Neural cell (in vitro differentiated cells): ENCODE data around the gene ATP13A2. TPM values are rescaled to one million over a fixed set of nuclear protein-coding genes. Genes with fewer than 3 reads are reported as not detected.

Source experiments
- H2AFZ ChIP-seq: fragments of 200-600, 300-800 bp; sonication (generic), shearing (Covaris generic); 2 replicates; pipeline ENCODE4 v1.6.0; 2014; ENCODE audit warnings: low read depth, mild to moderate bottlenecking, antibody characterized with exemption, low read length, moderate library complexity
- H3F3A ChIP-seq: fragments of 200-600 bp; shearing (Covaris generic); 2 replicates; pipeline ENCODE4 v1.6.1; 2016; ENCODE audit warnings: mild to moderate bottlenecking, moderate library complexity, mixed read lengths, antibody characterized with exemption, low read length; ENCODE audit not compliant: insufficient read depth, poor library complexity, severe bottlenecking
- H3K27ac ChIP-seq: fragments of 200-600, 300-800 bp; sonication (generic), shearing (Covaris generic); 2 replicates; pipeline ENCODE4 v1.5.1; 2014; ENCODE audit warnings: mild to moderate bottlenecking, low read length, moderate library complexity
- H3K27me3 ChIP-seq: fragments of 300-800, 200-600 bp; sonication (generic), shearing (Covaris generic); 2 replicates; pipeline ENCODE4 v1.6.0; 2014; ENCODE audit warnings: mild to moderate bottlenecking, low read depth, low read length, moderate library complexity; ENCODE audit not compliant: insufficient read depth
- H3K36me3 ChIP-seq: fragments of 300-800, 200-600 bp; sonication (generic), shearing (Covaris generic); 2 replicates; pipeline ENCODE4 v1.5.1; 2014; ENCODE audit warnings: mild to moderate bottlenecking, antibody characterized with exemption, low read length, moderate library complexity; ENCODE audit not compliant: insufficient read depth
- H3K4me2 ChIP-seq: fragments of 300-800, 200-600 bp; sonication (generic), shearing (Covaris generic); 2 replicates; pipeline ENCODE4 v1.6.0; 2014; ENCODE audit warnings: mild to moderate bottlenecking, low read length
- H3K4me3 ChIP-seq: fragments of 300-800, 200-600 bp; sonication (generic), shearing (Covaris generic); 2 replicates; pipeline ENCODE4 v1.5.1; 2014; ENCODE audit warnings: mild to moderate bottlenecking, low read length, moderate library complexity
- H3K79me2 ChIP-seq: fragments of 200-600 bp; shearing (Covaris generic); replicated peaks from 2 replicates; pipeline ENCODE4 v1.6.0; 2014; ENCODE audit warnings: mild to moderate bottlenecking, low read length, moderate library complexity; ENCODE audit not compliant: insufficient read depth
- H3K9ac ChIP-seq: fragments of 300-800, 200-600 bp; sonication (generic), shearing (Covaris generic); 2 replicates; pipeline ENCODE4 v1.6.1; 2016; ENCODE audit warnings: mild to moderate bottlenecking, low read length, mixed read lengths
- H3K9me2 ChIP-seq: fragments of 200-600 bp; shearing (Covaris generic); 2 replicates; pipeline ENCODE4 v1.6.1; 2016; ENCODE audit warnings: mild to moderate bottlenecking, low read length, mixed read lengths; ENCODE audit not compliant: insufficient read depth
- H3K9me3 ChIP-seq: fragments of 200-600, 300-800 bp; sonication (generic), shearing (Covaris generic); 2 replicates; pipeline ENCODE4 v1.6.1; 2016; ENCODE audit warnings: mild to moderate bottlenecking, mixed run types, low read length, moderate library complexity, mixed read lengths
- H4K20me1 ChIP-seq: fragments of 200-600 bp; shearing (Covaris generic); 2 replicates; pipeline ENCODE4 v1.6.1; 2016; ENCODE audit warnings: mild to moderate bottlenecking, mixed run types; ENCODE audit not compliant: insufficient read depth
- CTCF ChIP-seq: fragments of 450-650 bp; IDR thresholded peaks from 2 replicates; pipeline ENCODE4 v1.5.1; 2014; ENCODE audit warnings: antibody characterized with exemption, mild to moderate bottlenecking, moderate library complexity; ENCODE audit not compliant: poor library complexity, severe bottlenecking
- EP300 ChIP-seq: fragments of 450-650 bp; conservative IDR thresholded peaks from 2 replicates; pipeline ENCODE4 v1.6.1; 2014; ENCODE audit warnings: antibody characterized with exemption, mild to moderate bottlenecking, moderate library complexity; ENCODE audit not compliant: poor library complexity, severe bottlenecking
- EZH2 ChIP-seq: fragments of 200-600, 300-800 bp; shearing (Covaris generic), sonication (generic); IDR thresholded peaks from 2 replicates; pipeline ENCODE4 v1.6.1; 2014; ENCODE audit warnings: antibody characterized with exemption, low read length, borderline replicate concordance, mild to moderate bottlenecking; ENCODE audit not compliant: insufficient read depth, poor library complexity, severe bottlenecking
- MXI1 ChIP-seq: fragments of 450-650 bp; conservative IDR thresholded peaks from 2 replicates; pipeline ENCODE4 v1.6.1; 2014; ENCODE audit warnings: antibody characterized with exemption, mild to moderate bottlenecking; ENCODE audit not compliant: poor library complexity, severe bottlenecking
- POLR2AphosphoS5 ChIP-seq: IDR thresholded peaks from 2 replicates; pipeline ENCODE4 v1.6.1; 2012
- RAD21 ChIP-seq: fragments of 450-650 bp; conservative IDR thresholded peaks from 2 replicates; pipeline ENCODE4 v1.6.1; 2014; ENCODE audit warnings: antibody characterized with exemption, mild to moderate bottlenecking, moderate library complexity
- REST ChIP-seq: IDR thresholded peaks from 2 replicates; pipeline ENCODE4 v1.6.1; 2012; ENCODE audit warnings: borderline replicate concordance
- SMC3 ChIP-seq: fragments of 450-650 bp; conservative IDR thresholded peaks from 2 replicates; pipeline ENCODE4 v1.6.1; 2014; ENCODE audit warnings: antibody characterized with exemption, mild to moderate bottlenecking, moderate library complexity; ENCODE audit not compliant: poor library complexity
- TAF1 ChIP-seq: IDR thresholded peaks from 2 replicates; pipeline ENCODE4 v1.6.1; 2012; ENCODE audit warnings: low read depth
- polyA plus RNA-seq: library from polyadenylated mRNA; depleted of rRNA; stranded (reverse); fragments of >200 nt; gene quantifications from 2 replicates; pipeline ENCODE4 v1.2.3, GENCODE V29; 2014

ATP13A2 gene
- polyA plus RNA-seq, 1 donor from 2014 or later, result 43.3 TPM

- Histone ChIP-seq H3K9me3 (no peaks in the 10 kb centered on the region), H3K79me2 (no peaks in the 10 kb centered on the region), H3K27ac (no peak overlapping the region), H3K27me3 (no peaks in the 10 kb centered on the region), H2AFZ (no peak overlapping the region), H3K4me2 (no peak overlapping the region), H3K9me2 (no peaks in the 10 kb centered on the region), H4K20me1 (no peaks in the 10 kb centered on the region), H3F3A (no peaks in the 10 kb centered on the region), H3K9ac (no peak overlapping the region), H3K4me3 (no peak overlapping the region), H3K36me3 (peaks cover 19% of the 10 kb centered on the region)
- TF ChIP-seq EP300, result no peak
- TF ChIP-seq SMC3, result no peak
- no peak for TF ChIP-seq EZH2
Measured at GRCh38 chr1:17027900-17028299, 16.2 kb upstream of the ATP13A2 start.

- H3K9me2 ChIP-seq, result no peaks in the 10 kb centered on the region
Measured at GRCh38 chr1:17027403-17027802, 15.7 kb upstream of the ATP13A2 start.

More at GRCh38 chr1:17027403-17027802, 15.7 kb upstream of the ATP13A2 start:
- Histone ChIP-seq H3F3A (no peaks in the 10 kb centered on the region), H3K79me2 (no peaks in the 10 kb centered on the region), H2AFZ (no peak overlapping the region), H3K27ac (no peak overlapping the region), H3K27me3 (no peaks in the 10 kb centered on the region), H3K9me3 (no peaks in the 10 kb centered on the region), H3K9ac (no peak overlapping the region), H3K4me3 (no peak overlapping the region), H3K36me3 (peaks cover 24% of the 10 kb centered on the region), H4K20me1 (no peaks in the 10 kb centered on the region), H3K4me2 (no peak overlapping the region)
- no peak for TF ChIP-seq SMC3
- TF ChIP-seq CTCF, result no peak
- no peak for TF ChIP-seq REST
- no peak for TF ChIP-seq TAF1
- no peak for TF ChIP-seq MXI1
- TF ChIP-seq POLR2AphosphoS5, result no peak
- no peak for TF ChIP-seq EZH2
- no peak for TF ChIP-seq RAD21
- no peak for TF ChIP-seq EP300
